Measurements from ENCODE around the gene RSU1. TPM values are rescaled to one million over a fixed set of nuclear protein-coding genes. Genes with fewer than 3 reads are reported as not detected.
A peak's percentile ranks its signal among the peaks of the same experiment; 100 is the strongest.

RSU1 gene
- polyA plus RNA-seq, 2 of the 4 experiments (the other 2 are of a cell fraction), result 99.3 to 114 TPM

GRCh38 chr10:16646181-16647059 is 170.8 kb downstream of the RSU1 start:
- H3K27ac ChIP-seq, result no peak overlapping the region
- no peak for FAIRE-seq
- DNase-seq (ENCODE audit: low read depth in 1 of 2, low spot score in 1 of 2), result no peak
- peaks cover 16% of the 10 kb centered on the region for H3K4me1 ChIP-seq
- ATAC-seq, result no peak
- no peak overlapping the region for H3K4me2 ChIP-seq
- POLR2A ChIA-PET, result no interaction called here
- no peak overlapping the region for H3K4me3 ChIP-seq
- CTCF ChIA-PET, result interaction anchor here (1.1 kb wide), 1 partner anchor 15 kb away, joined by 3 read pairs; no protein-coding TSS in a partner anchor
- no peaks in the 10 kb centered on the region for H3K9me3 ChIP-seq
- TF ChIP-seq NPAS2 (CRISPR knock-in tag; IDR thresholded peaks at IDR 0.05; ENCODE audit: borderline replicate concordance) (no peak), POLR2A (IDR thresholded peaks at IDR 0.05; ENCODE audit: low read length) (no peak), ATOH8 (CRISPR knock-in tag; IDR thresholded peaks at IDR 0.05; ENCODE audit: low read depth) (no peak)
- 93% methylated on average over 13 of the region's 13 CpGs for WGBS (ENCODE audit: missing lambda C conversion rate)

- FAIRE-seq, result no peak
- Histone ChIP-seq H3K4me2 (peak overlapping the region; percentile 59), H3K4me1 (peaks cover 13% of the 10 kb centered on the region), H3K27ac (no peak overlapping the region), H3K9me3 (no peaks in the 10 kb centered on the region), H3K4me3 (no peak overlapping the region)
- peak in 1 of 2 experiments; percentile 41; a peak in 3 of 6 replicates for ATAC-seq
- 23% methylated on average over 5 of the region's 5 CpGs for WGBS (ENCODE audit: missing lambda C conversion rate)
- ChIA-PET POLR2A (no interaction called here), CTCF (no interaction called here)
- DNase-seq (ENCODE audit: low read depth in 1 of 2, low spot score in 1 of 2), result peak in 1 of 2 experiments; percentile 9
- no peak for TF ChIP-seq CEBPB (IDR thresholded peaks at IDR 0.05)
- TF ChIP-seq EHMT2 (IDR thresholded peaks at IDR 0.05; ENCODE audit: low read depth), result no peak
Measured at GRCh38 chr10:16644146-16644545, 173.1 kb downstream of the RSU1 start.

GRCh38 chr10:16643502-16643901 is 173.7 kb downstream of the RSU1 start:
- POLR2A ChIA-PET, result no interaction called here

GRCh38 chr10:16640153-16640552 is 177.1 kb downstream of the RSU1 start:
- WGBS (ENCODE audit: missing lambda C conversion rate), result 74% methylated on average over 2 of the region's 2 CpGs
- TF ChIP-seq CBX8 (IDR thresholded peaks at IDR 0.05), result no peak
- TF ChIP-seq, protein P1, sequence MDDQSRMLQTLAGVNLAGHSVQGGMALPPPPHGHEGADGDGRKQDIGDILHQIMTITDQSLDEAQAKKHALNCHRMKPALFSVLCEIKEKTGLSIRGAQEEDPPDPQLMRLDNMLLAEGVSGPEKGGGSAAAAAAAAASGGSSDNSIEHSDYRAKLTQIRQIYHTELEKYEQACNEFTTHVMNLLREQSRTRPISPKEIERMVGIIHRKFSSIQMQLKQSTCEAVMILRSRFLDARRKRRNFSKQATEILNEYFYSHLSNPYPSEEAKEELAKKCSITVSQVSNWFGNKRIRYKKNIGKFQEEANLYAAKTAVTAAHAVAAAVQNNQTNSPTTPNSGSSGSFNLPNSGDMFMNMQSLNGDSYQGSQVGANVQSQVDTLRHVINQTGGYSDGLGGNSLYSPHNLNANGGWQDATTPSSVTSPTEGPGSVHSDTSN (IDR thresholded peaks at IDR 0.05), result no peak
- TF ChIP-seq NPAS2 (CRISPR knock-in tag; IDR thresholded peaks at IDR 0.05; ENCODE audit: borderline replicate concordance), result no peak
- TF ChIP-seq ZC3H11A (IDR thresholded peaks at IDR 0.05), result no peak
- TF ChIP-seq KDM5A (IDR thresholded peaks at IDR 0.05), result no peak
- no peak for TF ChIP-seq POLR2AphosphoS2 (conservative IDR thresholded peaks at IDR 0.05; ENCODE audit: low read length)
- no peak for TF ChIP-seq ZSCAN20 (CRISPR knock-in tag; IDR thresholded peaks at IDR 0.05)
- TF ChIP-seq CHD2 (IDR thresholded peaks at IDR 0.05; ENCODE audit: low read length, partially characterized antibody), result no peak
- TF ChIP-seq, protein P2, sequence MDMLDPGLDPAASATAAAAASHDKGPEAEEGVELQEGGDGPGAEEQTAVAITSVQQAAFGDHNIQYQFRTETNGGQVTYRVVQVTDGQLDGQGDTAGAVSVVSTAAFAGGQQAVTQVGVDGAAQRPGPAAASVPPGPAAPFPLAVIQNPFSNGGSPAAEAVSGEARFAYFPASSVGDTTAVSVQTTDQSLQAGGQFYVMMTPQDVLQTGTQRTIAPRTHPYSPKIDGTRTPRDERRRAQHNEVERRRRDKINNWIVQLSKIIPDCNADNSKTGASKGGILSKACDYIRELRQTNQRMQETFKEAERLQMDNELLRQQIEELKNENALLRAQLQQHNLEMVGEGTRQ (IDR thresholded peaks at IDR 0.05), result no peak
- TF ChIP-seq EHF (CRISPR knock-in tag; IDR thresholded peaks at IDR 0.05), result no peak
- no peak for TF ChIP-seq TFCP2L1 (CRISPR knock-in tag; IDR thresholded peaks at IDR 0.05)
- TF ChIP-seq JUNB (IDR thresholded peaks at IDR 0.05), result no peak
- TF ChIP-seq TP53 (CRISPR knock-in tag; IDR thresholded peaks at IDR 0.05), result no peak
- no peak for TF ChIP-seq RARB (CRISPR knock-in tag; IDR thresholded peaks at IDR 0.05)
- no peak for TF ChIP-seq FOSL2 (IDR thresholded peaks at IDR 0.05)
- TF ChIP-seq FOSL2 (CRISPR knock-in tag; IDR thresholded peaks at IDR 0.05), result no peak
- Histone ChIP-seq H3K9me3 (no peaks in the 10 kb centered on the region), H3K4me3 (no peak overlapping the region), H3K4me1 (peaks cover 13% of the 10 kb centered on the region), H3K4me2 (no peak overlapping the region), H3K27ac (no peak overlapping the region)
- CTCF ChIA-PET, result interaction anchor here (1.6 kb wide), 1 partner anchor 9 kb away, joined by 4 read pairs; no protein-coding TSS in a partner anchor
- no peak for ATAC-seq
- DNase-seq (ENCODE audit: low read depth in 1 of 2, low spot score in 1 of 2), result no peak
- FAIRE-seq, result no peak
- POLR2A ChIA-PET, result no interaction called here

More at GRCh38 chr10:16643502-16643901, 173.7 kb downstream of the RSU1 start:
- H3K9me3 ChIP-seq, result no peaks in the 10 kb centered on the region
- H3K4me1 ChIP-seq, result peaks cover 13% of the 10 kb centered on the region
- TF ChIP-seq ZC3H11A (IDR thresholded peaks at IDR 0.05) (no peak), ZFP36 (IDR thresholded peaks at IDR 0.05; ENCODE audit: borderline replicate concordance, partially characterized antibody) (no peak), MAFK (IDR thresholded peaks at IDR 0.05; ENCODE audit: partially characterized antibody) (no peak), CHD4 (IDR thresholded peaks at IDR 0.05; ENCODE audit: borderline replicate concordance) (no peak), KDM1A (IDR thresholded peaks at IDR 0.05; ENCODE audit: low read depth) (no peak), HOXB5 (CRISPR knock-in tag; IDR thresholded peaks at IDR 0.05) (no peak), RFX5 (IDR thresholded peaks at IDR 0.05) (no peak), SMC3 (IDR thresholded peaks at IDR 0.05) (no peak), FOSL2 (IDR thresholded peaks at IDR 0.05) (no peak), FOSL2 (CRISPR knock-in tag; IDR thresholded peaks at IDR 0.05) (no peak), NFE2L2 (conservative IDR thresholded peaks at IDR 0.05; ENCODE audit: low read length) (no peak), PHF8 (IDR thresholded peaks at IDR 0.05; ENCODE audit: borderline replicate concordance, low read depth) (no peak), GATA3 (IDR thresholded peaks at IDR 0.05; ENCODE audit: borderline replicate concordance) (no peak)
- TF ChIP-seq, protein P2 (IDR thresholded peaks at IDR 0.05), result no peak
- H3K27ac ChIP-seq, result no peak overlapping the region
- H3K4me2 ChIP-seq, result no peak overlapping the region
- CTCF ChIA-PET, result no interaction called here
- 94% methylated on average over 3 of the region's 3 CpGs for WGBS (ENCODE audit: missing lambda C conversion rate)
- no peak for ATAC-seq
- DNase-seq (ENCODE audit: low read depth in 1 of 2, low spot score in 1 of 2), result no peak
- no peak for FAIRE-seq
- H3K4me3 ChIP-seq, result no peak overlapping the region

All from A549 (cell line).